Smooth muscle cell (in vitro differentiated cells): ENCODE data around the gene AKR1B1. TPM values are rescaled to one million over a fixed set of nuclear protein-coding genes. Genes with fewer than 3 reads are reported as not detected.

Experiments used
- DNase-seq: peaks from one replicate; lab custom pipeline; 2025; ENCODE audit not compliant: unreplicated experiment; lab: John Stamatoyannopoulos, UW
- H2AFZ ChIP-seq: fragments of 200-600 bp; sonication (generic); 2 replicates; pipeline ENCODE4 v1.6.0; 2016; ENCODE audit warnings: antibody characterized with exemption, low read depth, mild to moderate bottlenecking
- H3F3A ChIP-seq: fragments of 200-600 bp; sonication (generic); 2 replicates; pipeline ENCODE4 v1.6.0; 2017; ENCODE audit warnings: antibody characterized with exemption, low read depth
- H3K27ac ChIP-seq: fragments of 200-600 bp; sonication (generic); 2 replicates; pipeline ENCODE4 v1.5.1; 2016; ENCODE audit warnings: low read depth, mild to moderate bottlenecking
- H3K27me3 ChIP-seq: fragments of 200-600 bp; sonication (generic); 2 replicates; pipeline ENCODE4 v1.6.1; 2016; ENCODE audit warnings: low read depth, mild to moderate bottlenecking
- H3K36me3 ChIP-seq: fragments of 200-600 bp; sonication (generic); 2 replicates; pipeline ENCODE4 v1.5.1; 2016; ENCODE audit warnings: low read depth
- H3K4me1 ChIP-seq: fragments of 200-600 bp; sonication (generic); 2 replicates; pipeline ENCODE4 v1.5.1; 2016; ENCODE audit warnings: low read depth
- H3K4me2 ChIP-seq: fragments of 200-600 bp; sonication (generic); 2 replicates; pipeline ENCODE4 v1.6.0; 2016; ENCODE audit warnings: mild to moderate bottlenecking
- H3K4me3 ChIP-seq: fragments of 200-600 bp; sonication (generic); 2 replicates; pipeline ENCODE4 v1.5.1; 2016; ENCODE audit warnings: mild to moderate bottlenecking
- H3K79me2 ChIP-seq: fragments of 200-600 bp; sonication (generic); 2 replicates; pipeline ENCODE4 v1.6.0; 2016; ENCODE audit warnings: low read depth, mild to moderate bottlenecking
- H3K9ac ChIP-seq: fragments of 200-600 bp; sonication (generic); 2 replicates; pipeline ENCODE4 v1.6.0; 2016; ENCODE audit warnings: low read depth
- H3K9me3 ChIP-seq: fragments of 200-600 bp; sonication (generic); replicated peaks from 2 replicates; pipeline ENCODE4 v1.5.1; 2016; ENCODE audit warnings: low read depth
- H4K20me1 ChIP-seq: fragments of 200-600 bp; sonication (generic); 2 replicates; pipeline ENCODE4 v1.6.0; 2016; ENCODE audit warnings: low read depth
- CTCF ChIP-seq: fragments of 200-600 bp; sonication (generic); IDR thresholded peaks from 2 replicates; pipeline ENCODE4 v1.5.1; 2017; ENCODE audit warnings: borderline replicate concordance, mild to moderate bottlenecking, antibody characterized with exemption; ENCODE audit not compliant: insufficient read depth, poor library complexity, severe bottlenecking
- WGBS: methylation state at CpG from one replicate; pipeline ENCODE4 v1.1.7; 2016; ENCODE audit warnings: low lambda C conversion rate; 5-methylcytosine and 5-hydroxymethylcytosine counted together
- polyA plus RNA-seq: library from polyadenylated mRNA; unstranded; fragments of >200 nt; fragmentation: Nextera tagmentation; extraction: Ambion mirVana; gene quantifications from 2 replicates; pipeline ENCODE4 v1.2.1, GENCODE V29; 2016
- total RNA-seq: library from RNA; depleted of rRNA; stranded (reverse); fragments of >200 nt; gene quantifications from 2 replicates; pipeline ENCODE4 v1.2.3, GENCODE V29; 2014

AKR1B1 gene
- 58.6 and 75.7 TPM in 2 replicates for total RNA-seq
- 122 and 127 TPM in 2 replicates for polyA plus RNA-seq

GRCh38 chr7:134458806-134459698 is at the start of gene AKR1B1:
TSS of gene AKR1B1 (minus strand) at chr7:134459100. CDS start at chr7:134459062, 38 bp downstream.
- peak; percentile 56 for DNase-seq
- Histone ChIP-seq H3K79me2 (peaks cover 17% of the 10 kb centered on the region), H4K20me1 (no peaks in the 10 kb centered on the region), H2AFZ (peak within 1 kb of the TSS; percentile 75), H3K4me1 (no peaks in the 10 kb centered on the region), H3K4me3 (peak within 1 kb of the TSS; percentile 66), H3K4me2 (peak within 1 kb of the TSS; percentile 87), H3K27ac (no peak within 1 kb of the TSS), H3K9me3 (no peaks in the 10 kb centered on the region), H3F3A (no peaks in the 10 kb centered on the region), H3K36me3 (no peaks in the 10 kb centered on the region), H3K27me3 (no peaks in the 10 kb centered on the region), H3K9ac (peak within 1 kb of the TSS; percentile 58)
- TF ChIP-seq CTCF: peak; percentile 22
- 2% methylated on average over 60 of the region's 61 CpGs for WGBS

DNA sequence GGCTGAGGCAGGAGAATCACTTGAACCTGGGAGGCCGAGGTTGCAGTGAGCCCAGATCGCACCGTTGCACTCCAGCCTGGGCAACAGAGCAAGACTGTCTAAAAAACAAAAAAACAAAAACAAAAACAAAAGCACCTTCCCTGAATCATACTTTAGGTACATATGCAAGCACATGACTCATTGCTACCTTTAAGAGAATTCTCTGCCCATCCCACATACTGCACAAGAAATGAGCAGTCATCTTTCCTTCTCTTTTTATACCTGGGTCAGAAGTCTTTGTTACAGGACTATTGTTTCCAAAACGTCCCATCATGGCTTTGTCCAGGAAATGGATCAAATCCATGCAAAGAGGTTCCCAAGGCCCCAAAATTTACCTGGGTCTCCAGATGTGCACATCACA is 47.0 kb upstream of the AKR1B1 start:
- TF ChIP-seq CTCF: no peak
- Histone ChIP-seq H3K9me3 (no peaks in the 10 kb centered on the region), H3K79me2 (no peaks in the 10 kb centered on the region), H4K20me1 (no peaks in the 10 kb centered on the region), H3K9ac (no peak overlapping the region), H3K27ac (peak overlapping the region; percentile 23), H3K4me2 (no peak overlapping the region), H3K4me1 (no peaks in the 10 kb centered on the region), H2AFZ (no peak overlapping the region), H3F3A (no peaks in the 10 kb centered on the region), H3K4me3 (no peak overlapping the region), H3K27me3 (no peaks in the 10 kb centered on the region), H3K36me3 (no peaks in the 10 kb centered on the region)
- no peak for DNase-seq
- WGBS: 87% methylated on average over 4 of the region's 4 CpGs

- DNase-seq: no peak
- H3K36me3 ChIP-seq: no peaks in the 10 kb centered on the region
- no peak overlapping the region for H3K4me3 ChIP-seq
- H3K79me2 ChIP-seq: no peaks in the 10 kb centered on the region
- H3K9me3 ChIP-seq: no peaks in the 10 kb centered on the region
- no peaks in the 10 kb centered on the region for H3K4me1 ChIP-seq
- TF ChIP-seq CTCF: no peak
- H4K20me1 ChIP-seq: no peaks in the 10 kb centered on the region
- no peak overlapping the region for H3K9ac ChIP-seq
- H3K27me3 ChIP-seq: no peaks in the 10 kb centered on the region
- H2AFZ ChIP-seq: no peak overlapping the region
- no peaks in the 10 kb centered on the region for H3F3A ChIP-seq
- H3K27ac ChIP-seq: no peak overlapping the region
- 92% methylated on average over 3 of the region's 3 CpGs for WGBS
- H3K4me2 ChIP-seq: no peak overlapping the region
Observed at GRCh38 chr7:134504660-134505164, 45.8 kb upstream of the AKR1B1 start.
